ENCODE measurements around the gene CALR3.
"Not testable (repeated sequence)": the region's sequence is repeated elsewhere in the genome, so short reads cannot be mapped to it uniquely, and the experiment has no call there.

Gene CALR3

DNA sequence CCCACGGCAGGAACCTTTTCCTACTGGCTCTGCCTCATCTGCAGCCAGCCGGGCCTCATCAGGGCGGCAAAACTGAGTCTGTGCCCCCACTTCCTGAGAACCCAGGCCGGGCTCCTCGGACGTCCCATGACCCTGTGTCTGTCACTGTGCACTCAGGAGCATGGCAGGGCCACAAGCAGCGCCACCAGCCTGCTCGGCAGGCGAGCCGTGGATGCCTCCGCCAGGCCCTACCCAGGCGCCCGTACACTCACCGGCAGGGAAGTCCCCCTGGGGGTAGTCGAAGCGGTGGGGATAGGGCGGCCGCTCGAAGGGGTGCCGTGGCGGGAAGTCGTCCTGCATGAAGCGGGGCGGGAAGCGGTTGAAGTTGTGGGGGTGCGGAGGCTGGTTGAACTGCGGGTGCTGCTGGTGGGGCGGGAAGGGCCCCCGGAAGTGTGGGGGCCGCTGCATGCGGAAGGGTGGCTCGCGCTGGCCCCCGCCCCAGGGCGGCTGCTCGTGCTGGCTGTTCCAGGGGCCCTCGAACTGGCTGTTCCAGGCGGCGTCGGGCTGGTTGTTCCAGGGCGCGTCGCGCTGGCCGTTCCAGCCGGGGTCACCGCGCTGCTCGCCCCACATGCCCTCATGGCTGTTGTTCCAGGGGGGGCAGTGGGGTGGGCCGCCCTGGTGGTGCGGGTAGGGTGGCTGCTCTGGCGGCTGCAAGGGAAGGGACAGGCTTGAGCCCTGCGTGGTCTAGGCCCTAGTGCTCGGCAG lies 29.2 kb upstream of the CALR3 start:
- no peak for DNase-seq (ENCODE audit: low read depth, low spot score)

DNA sequence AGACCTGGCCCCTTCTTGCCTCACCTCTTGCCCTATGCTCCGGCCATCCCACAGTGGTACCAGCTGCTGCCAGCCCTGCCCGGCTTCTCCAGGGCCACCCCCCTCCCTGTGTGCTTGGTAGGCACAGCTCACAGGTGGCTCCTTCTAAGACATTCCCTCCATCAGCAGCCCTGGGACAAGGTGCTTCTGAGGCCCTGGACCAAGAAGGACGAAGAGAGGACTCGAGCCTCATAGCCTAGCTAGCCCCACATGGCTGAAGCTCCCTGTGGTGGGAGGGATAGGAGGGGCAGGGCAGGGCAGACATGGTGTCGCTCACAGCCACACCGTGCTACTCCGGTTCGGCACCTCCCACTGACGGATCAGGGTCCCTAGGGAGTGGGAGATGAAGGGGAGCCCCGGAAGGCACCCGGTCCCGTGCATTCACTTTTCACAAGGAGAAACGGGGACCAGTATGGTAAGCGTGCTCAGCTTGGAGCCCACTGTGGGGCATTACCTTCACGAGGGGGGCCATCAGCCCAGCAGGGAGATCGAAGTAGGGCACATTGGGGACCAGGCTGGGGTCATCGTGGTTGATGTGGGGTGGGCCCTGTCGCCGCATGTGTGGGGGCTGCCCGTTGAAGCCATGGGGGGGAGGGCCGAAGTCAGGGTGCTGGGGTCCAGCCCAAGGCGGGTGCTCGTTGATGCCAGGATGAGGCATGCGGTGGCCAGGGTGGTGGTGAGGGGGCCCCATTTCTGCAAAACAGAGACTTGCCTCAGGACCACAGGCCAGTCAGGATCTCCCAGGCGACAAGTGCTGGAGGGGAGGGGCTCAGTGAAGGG lies 26.8 kb upstream of the CALR3 start:
- DNase-seq (ENCODE audit: low read depth, low spot score): no peak

DNA sequence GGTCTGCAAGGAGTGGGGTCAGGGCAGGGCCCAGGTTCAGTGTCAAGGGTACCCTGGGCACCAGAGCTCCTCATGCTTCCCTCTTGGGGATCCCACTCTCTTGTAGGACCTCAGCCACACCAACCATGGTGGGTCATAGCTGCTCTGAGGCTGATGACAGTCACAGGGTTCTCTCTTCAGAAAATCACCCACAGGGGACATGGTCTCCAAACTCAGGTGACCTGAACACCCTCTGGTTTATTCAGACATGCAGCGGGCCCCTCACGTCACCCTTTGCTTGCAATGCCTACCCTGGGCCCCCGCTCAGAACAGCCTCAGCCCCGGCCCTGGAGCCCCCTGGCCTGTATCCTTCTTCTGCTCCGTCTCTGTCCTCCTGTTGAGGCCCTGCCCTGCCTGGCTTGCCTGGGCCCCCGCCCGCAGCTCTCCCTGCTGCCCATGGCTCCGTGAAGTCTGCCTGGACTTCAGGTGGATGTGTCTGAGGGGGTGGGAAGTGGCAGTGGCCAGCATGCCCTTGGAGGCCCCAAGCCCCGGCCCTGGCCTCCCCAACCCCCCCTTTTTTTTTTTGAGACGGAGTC lies 25.8 kb upstream of the CALR3 start:
- DNase-seq (ENCODE audit: low read depth, low spot score): no peak

DNA sequence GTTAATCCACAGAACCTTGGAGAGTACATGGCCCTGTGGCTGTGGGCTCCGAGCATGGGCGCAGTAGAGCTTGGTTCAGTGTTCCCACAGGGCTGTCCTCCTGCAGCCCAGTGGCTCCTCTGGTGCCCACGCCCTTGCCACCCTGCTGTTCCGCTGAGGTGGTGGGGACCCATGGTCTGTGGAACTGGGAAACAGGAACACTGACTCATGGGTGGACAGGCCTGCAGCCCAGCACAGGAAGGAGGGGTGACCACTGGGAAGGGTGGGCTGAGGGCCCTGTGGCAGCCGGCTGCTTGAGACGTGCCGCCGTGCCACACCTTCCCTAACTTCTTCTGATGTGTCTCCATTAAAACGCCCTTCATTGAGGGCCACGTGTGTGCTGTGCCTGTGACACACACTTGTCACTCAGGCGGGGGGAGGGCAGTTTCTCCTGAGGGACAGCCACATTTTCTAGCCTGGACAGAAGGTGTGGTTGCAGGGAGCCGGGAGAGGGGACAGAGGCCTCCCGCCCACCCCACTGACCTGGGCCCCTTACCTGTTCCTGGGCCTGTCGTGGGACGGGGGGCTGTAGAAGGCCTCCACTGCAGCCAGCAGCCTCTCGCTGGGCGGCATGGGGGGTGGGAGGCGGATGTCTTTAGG lies 25.1 kb upstream of the CALR3 start:
- DNase-seq (ENCODE audit: low read depth, low spot score): no peak

DNA sequence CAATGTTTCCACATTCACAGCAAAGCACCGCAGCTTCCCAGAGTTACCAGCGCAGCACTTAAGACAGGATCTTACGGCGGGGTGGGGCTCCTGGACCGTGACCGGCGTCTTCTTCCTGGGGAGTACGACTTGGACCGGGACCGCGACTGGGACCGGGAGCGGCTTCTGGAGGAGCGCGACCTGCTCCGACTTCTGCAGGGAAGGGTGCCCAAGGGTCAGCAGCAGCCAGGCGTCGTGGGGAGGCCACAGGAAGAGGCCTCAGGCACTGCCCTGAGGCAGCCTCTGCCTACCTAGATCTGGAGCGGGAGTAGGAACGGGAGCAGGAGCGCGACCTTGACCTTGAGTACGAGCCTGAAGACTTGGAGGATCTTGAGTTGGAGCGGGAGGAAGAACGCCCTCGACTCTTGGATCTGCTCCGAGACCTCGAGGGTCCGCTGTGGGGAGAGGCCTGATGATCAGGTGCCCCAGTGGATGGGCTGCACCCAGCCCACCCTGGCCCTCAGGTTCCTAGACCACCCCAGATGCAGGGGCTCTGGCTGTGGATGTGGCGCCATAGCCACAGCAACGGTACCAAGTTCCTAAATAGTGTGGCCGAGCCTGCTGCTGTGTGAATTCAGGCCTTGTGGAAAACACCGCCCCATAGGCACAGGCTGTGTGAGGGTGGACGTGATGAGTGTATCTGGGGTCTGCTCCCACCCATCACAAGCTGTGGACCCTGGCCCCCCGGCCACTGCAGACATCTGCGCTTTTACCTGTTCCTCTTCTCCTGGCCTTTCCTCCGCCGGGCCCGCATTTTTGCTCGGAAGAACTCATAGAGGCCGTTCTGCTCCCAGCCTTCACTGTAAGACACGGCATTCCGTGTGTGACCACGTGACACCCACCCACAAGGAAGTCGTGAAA lies 24.4 kb upstream of the CALR3 start:
- no peak for DNase-seq (ENCODE audit: low read depth, low spot score)

DNA sequence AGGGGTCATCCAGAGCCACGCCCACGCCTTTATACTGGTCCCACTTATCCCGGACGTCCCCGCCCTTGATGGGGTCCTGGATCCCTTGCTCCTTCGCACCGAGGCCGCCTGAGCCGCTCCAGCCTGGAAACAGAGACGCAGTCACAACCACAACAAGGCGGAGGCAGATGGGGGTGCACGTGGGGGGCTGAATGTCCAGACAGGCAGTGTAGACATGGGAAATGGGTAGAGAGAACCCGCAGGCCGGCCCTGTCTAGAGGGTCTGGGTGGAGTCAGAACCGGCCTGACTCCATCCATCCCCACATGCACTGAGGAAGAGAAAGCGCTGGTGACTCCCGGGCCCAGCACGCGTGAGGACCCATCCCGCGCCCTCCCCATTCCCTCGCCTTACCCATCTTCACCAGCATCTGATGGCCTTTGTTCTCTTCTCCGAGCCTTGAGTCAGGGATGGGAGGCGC lies 23.3 kb upstream of the CALR3 start:
- no peak for DNase-seq (ENCODE audit: low read depth, low spot score)

DNA sequence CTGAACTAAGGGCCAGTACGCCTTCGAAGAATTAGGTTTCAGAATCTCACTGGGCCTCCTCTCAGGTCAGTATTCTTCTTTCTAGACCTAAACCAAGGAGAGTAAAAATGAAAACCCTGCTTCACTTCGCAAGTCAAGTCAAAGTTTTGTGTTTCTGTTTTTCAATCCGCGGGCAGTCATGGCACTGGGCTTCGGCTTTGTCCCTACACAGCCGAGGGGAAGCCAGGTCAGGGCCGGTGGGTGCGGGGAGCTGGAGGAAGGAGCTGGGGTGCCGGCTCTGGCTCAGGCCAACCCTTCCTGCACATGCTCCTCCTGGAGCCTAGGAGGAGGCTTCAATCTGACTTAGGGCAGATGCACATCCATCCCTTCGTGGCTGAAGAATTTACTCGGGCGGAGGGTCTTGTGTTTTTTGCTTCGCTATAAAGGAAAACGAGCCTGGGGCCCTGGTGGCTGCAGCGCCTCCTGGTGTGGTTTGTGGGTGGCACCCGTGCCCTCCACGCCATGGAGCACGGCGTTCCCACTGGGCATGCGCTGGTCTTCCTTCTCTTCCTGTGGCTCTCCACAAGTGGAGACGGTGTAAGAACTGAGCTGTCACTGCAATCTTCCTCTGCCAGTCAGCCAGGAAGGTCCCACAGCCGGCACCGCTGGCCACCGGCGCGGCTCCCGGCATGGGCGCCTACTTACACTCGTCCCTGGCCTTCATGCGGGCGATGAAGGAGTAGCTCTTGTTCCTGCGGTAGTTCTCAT lies 22.7 kb upstream of the CALR3 start:
- no peak for DNase-seq (ENCODE audit: low read depth, low spot score)

DNA sequence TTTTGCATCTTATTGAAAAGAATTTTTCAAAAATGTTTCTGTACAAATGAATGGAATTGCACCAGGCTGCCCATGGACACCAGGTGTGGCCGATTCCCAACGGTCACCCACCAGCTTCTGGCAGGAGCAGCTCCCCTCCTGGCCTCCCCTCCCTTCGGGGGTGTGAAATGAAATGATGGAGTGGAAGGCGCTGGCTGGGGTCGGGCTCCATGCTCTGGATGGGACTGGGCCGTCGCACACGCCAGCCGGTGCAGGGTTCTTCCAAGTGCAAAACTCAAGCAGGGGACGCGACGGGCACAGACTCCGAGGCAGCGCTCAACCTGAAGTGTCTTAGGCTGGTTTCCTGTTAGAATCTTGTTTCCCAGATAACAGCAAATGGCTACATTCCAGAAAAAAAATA lies 22.1 kb upstream of the CALR3 start:
- DNase-seq (ENCODE audit: low read depth, low spot score): no peak

DNA sequence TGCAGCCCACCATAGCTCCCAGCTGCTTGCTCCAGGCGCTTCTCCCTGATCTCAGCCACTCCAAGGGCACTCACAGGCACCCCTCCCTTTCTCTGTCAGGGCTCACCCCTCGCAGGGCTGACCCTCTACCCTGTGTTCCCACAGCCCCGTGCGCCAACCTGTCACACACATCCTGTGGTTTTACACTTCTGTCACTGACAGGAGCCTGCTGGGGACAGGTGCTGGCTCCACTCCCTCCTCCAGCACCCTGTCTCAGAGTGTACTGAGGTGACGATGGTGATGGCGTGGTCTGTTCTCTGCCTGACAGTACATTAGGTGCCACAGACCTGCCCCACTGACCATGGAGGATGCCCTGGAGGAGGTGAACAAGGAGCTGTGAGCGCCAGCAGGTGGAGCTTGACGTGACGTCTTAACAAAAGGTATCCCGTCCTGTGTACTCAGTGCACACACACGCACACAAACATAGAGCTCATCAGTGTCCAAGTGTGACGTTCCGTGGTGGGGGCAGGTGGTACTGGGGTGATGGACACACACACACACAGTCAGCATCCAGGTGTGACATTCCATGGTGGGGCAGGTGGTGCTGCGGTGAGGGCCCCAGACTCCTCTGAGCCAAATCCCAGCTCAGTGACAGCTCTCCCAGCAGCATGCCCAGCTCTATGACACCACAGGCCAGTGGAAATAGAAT lies 21.1 kb upstream of the CALR3 start:
- no peak for DNase-seq (ENCODE audit: low read depth, low spot score)

DNA sequence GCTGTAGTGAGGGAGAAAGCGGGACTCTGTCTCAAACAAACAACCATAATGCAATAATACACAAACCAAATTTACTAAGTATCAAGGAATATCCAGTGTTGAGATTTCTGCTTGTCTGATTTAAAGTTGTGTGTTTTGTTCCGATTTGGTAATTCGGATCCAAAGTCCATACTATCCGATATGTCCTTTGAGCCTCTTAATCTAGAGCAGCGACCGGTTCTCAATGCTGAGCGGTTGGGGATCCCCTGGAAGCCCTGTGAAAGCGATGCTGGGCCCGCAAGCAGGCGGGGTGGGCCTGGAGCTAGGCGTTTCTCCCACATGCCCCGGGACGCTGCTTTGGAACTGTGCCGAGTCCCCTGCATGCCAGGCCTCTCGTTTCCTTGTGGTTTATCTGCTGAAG lies 20.4 kb upstream of the CALR3 start:
- no peak for DNase-seq (ENCODE audit: low read depth, low spot score)

DNA sequence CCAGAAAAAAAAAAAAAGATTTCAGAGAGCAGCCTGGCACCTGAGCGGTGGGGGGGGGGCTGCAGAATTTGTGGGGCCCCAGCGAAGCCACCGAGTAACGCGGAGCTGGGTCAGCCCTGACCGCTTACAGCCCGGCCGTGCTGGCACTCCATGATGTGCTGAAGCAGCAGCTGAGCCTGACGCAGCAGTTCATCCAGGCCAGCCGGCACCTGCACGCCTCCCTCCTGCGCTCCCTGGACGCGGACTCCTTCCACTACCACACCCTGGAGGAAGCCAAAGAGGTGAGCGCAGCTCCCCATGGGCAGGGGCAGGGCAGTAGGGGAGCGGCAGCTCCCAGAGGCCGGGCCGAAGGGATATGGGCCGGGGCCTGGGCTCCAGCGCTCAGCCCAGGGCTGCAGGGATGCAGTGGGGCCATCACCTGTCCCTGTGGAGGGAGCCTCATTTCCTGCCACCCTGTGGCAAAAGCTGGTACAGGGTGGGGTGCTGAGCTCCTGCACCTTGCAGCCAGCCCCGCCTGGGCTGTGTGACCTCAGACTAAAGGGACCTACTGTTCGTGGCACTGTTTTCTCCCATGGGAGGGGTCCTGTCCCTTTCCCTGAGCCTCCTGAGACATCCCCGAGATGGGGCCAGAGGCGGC lies 18.5 kb upstream of the CALR3 start:
- DNase-seq (ENCODE audit: low read depth, low spot score): no peak

DNA sequence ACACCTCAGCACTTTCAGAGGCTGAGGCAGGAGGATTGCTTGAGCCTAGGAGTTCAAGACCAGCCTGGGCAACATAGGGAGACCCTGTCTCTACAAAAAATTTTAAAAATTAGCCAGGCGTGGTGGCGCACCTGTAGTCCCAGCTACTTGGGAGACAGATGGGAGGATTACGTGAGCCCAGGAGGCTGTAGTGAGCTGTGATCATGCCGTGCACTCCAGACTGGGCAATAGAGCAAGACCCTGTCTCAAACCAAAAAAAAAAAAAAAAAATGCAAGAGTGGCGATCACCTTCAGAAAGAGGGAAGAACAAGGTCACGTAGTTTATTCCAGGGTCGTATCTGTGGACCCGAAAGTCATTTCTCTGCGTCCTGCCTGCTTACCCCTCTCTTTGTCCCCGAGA lies 16.6 kb upstream of the CALR3 start:
- DNase-seq (ENCODE audit: low read depth, low spot score): not testable (repeated sequence)

DNA sequence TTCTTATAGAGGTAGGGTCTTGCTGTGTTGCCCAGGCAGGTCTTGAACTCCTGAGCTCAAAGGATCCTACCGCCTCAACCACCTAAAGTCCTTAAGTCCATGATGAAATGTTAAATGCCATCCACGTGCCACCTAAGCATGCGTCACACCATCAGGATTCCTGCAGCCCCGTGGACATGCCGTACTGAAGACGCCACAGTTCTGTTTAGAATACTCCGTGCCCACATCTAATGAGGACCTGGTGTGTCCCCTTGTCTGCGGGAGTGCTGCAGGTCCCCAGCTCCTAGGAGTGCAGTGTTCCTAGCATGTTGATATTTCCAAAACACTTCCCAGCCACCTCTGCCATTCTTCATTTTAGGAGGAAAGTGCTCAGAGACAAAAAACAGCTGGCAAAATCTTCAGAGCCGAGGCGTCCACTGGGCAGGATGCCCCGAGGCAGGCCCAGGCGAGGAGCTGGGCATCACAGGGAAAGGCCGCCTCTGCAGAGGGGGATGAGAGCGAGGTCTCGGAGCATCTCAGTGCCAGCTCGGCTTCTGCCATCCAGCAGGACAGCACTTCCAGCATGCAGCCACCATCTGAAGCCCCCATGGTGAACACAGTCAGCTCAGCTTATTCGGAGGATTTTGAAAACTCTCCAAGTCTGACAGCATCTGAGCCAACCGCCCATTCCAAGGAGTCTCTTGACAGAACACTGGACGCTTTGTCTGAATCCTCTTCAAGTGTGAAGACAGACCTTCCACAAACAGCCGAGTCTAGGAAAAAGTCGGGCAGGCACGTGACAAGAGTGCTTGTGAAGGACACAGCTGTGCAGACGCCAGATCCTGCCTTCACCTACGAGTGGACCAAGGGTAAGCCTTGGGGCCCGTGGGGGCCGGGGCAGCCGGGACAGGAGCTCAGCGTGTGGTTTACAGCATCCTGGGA lies 13.4 kb upstream of the CALR3 start:
- DNase-seq (ENCODE audit: low read depth, low spot score): no peak

DNA sequence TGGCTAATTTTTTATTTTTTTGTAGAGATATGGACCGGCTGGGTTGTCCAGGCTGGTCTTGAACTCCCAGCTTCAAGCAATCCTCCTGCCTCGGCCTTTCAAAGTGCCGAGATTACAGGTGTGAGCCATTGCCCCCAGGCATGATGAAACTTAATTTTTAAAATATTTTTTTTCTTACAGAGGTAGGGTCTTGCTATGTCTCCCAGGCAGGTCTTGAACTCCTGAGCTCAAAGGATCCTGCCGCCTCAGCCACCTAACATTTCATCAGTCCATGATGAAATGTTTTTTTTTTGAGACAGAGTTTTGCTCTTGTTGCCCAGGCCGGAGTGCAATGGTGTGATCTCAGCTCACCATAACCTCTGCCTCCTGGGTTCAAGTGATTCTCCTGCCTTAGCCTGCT lies 12.6 kb upstream of the CALR3 start:
- no peak for DNase-seq (ENCODE audit: low read depth, low spot score)

DNA sequence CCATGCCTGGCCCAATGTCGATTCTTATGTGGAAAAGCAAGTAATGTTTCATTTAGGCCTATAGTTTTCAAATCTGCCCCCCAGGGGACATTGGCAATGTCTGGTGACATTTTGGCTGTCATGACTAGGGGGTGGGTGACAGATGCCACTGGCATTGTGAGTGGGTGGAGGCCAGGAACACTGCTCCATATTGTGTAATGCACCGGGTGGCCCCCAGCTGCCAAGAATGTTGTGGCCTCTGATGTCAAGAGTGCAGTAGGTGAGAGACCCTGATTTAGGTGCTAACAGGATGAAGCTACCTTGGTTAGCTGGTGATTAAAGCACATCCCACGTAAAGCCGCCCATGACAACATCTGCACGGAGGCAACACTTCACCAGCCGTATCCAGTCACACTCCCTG lies 11.0 kb upstream of the CALR3 start:
- no peak for DNase-seq (ENCODE audit: low read depth, low spot score)

DNA sequence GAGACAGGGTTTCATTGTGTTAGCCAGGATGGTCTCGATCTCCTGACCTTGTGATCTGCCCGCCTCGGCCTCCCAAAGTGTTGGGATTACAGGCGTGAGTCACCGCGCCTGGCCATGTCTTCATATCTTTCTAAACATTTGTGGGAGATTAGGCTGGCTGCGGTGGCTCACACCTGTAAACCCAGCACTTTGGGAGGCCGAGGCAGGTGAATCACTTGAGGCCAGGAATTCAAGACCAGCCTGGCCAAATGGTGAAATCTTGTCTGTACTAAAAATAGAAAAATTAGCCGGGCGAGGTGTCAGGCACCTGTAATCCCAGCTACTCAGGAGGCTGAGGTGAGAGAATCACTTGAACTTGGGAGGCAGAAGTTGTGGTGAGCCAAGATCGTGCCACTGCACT lies 10.2 kb upstream of the CALR3 start:
- DNase-seq (ENCODE audit: low read depth, low spot score): not testable (repeated sequence)

DNA sequence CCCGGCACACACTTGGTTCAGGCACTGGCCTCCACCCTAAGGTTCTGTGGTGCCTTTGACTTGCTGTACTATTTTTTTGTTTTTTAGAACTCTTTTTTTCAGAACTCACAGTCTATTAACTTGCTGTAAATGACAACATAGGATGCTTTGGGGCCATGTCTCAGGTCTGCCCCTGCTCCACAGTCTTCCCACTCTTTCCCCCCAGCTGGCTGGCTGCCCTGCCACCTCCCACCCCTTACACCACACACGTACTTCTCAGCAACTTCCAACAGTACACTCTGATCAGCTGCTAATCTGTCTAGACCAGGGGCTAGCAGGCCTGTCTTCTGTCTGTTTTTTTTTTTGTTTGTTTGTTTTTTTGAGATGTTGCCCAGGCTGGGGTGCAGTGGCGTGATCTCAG lies 8.3 kb upstream of the CALR3 start:
- no peak for DNase-seq (ENCODE audit: low read depth, low spot score)

DNA sequence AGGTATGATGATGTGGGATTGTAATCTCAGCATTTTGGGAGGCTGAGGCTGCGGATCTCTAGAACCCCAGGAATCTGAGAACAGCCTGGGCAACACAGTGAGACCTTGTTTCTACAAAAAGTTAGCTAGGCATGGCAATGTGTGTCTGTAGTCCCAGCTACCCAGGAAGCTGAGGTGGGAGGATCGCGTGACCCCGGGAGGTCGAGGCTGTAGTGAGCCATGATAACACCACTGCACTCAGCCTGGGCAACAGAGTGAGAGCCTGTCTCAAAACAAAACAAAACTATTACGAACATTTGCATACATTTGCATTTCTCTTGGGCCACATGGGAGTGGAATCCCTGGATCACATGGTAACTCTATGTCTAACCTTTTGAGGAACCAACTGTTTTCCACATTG lies 1.9 kb upstream of the CALR3 start:
- DNase-seq (ENCODE audit: low read depth, low spot score): no peak
